GM12864 (cell line): ENCODE results near the gene PFKFB4.

Experiments
- DNase-seq: peaks from one replicate; pipeline ENCODE4 v3.0.0-alpha.2; 2011; ENCODE audit warnings: low read depth
- H3K4me3 ChIP-seq: 2 replicates; pipeline ENCODE4 v1.5.1; 2011; ENCODE audit warnings: mild to moderate bottlenecking, low read depth, low read length, control low read depth
- CTCF ChIP-seq: IDR thresholded peaks from 2 replicates; pipeline ENCODE4 v1.5.1; 2011; ENCODE audit warnings: low read depth, mild to moderate bottlenecking, moderate library complexity, low read length, control low read depth, inconsistent platforms; ENCODE audit errors: missing control alignments

The PFKFB4 gene

GRCh38 chr3:48519277-48519643 is 37.3 kb downstream of the PFKFB4 start:
- DNase-seq = no peak
- no peak for TF ChIP-seq CTCF
- no peak overlapping the region for H3K4me3 ChIP-seq

GRCh38 chr3:48518638-48519276 is 37.8 kb downstream of the PFKFB4 start:
- H3K4me3 ChIP-seq = no peak overlapping the region
- DNase-seq = no peak
- TF ChIP-seq CTCF = no peak

GRCh38 chr3:48518069-48518468 is 38.5 kb downstream of the PFKFB4 start:
- no peak for DNase-seq
- TF ChIP-seq CTCF = no peak
- no peak overlapping the region for H3K4me3 ChIP-seq

GRCh38 chr3:48516571-48516970 is 40.0 kb downstream of the PFKFB4 start:
- no peak for TF ChIP-seq CTCF
- no peak for DNase-seq
- no peak overlapping the region for H3K4me3 ChIP-seq

GRCh38 chr3:48514431-48515227 is 42.0 kb downstream of the PFKFB4 start:
- no peak for TF ChIP-seq CTCF
- DNase-seq = no peak
- H3K4me3 ChIP-seq = no peak overlapping the region

- TF ChIP-seq CTCF = no peak
- DNase-seq = no peak
- no peak overlapping the region for H3K4me3 ChIP-seq
Measured at GRCh38 chr3:48511551-48511950, 45.1 kb downstream of the PFKFB4 start.
